ENCODE data around the gene PCDHAC2. TPM values are rescaled to one million over a fixed set of nuclear protein-coding genes. Genes with fewer than 3 reads are reported as not detected.
A peak's percentile ranks its signal among the peaks of the same experiment; 100 is the strongest.

PCDHAC2 gene
- polyA plus RNA-seq, 2 of the 4 experiments (the other 2 are of a cell fraction) = 1.2 to 5.3 TPM

DNA sequence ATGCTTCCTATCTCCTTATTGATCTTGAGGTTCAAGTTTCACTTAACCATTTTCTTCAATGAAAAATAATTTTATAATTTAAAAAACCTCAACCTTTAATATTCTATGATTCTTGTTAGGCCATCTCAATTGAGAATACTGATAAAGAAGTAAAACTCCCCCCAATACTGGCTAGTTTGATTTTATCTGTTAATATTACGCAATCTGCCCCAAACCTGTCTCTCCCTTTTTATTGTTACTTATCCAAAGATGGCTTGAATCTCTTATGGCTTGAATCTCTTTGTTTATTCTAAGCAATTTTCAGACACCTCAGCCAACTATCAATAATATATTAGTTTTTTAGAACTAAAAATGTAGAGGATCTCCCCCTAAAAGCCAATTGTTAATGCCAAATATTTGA, 4.1 kb upstream of the PCDHAC2 start:
- Histone ChIP-seq H3K4me1 (peaks cover 7% of the 10 kb centered on the region; the same call in 1 of the 3 replicates), H3K9me3 (no peaks in the 10 kb centered on the region), H3K27ac (no peak overlapping the region), H3K4me2 (no peak overlapping the region), H3K4me3 (no peak overlapping the region)
- ChIA-PET CTCF (interaction anchor here (1.3 kb wide), 1 partner anchor 78 kb away, joined by 4 read pairs; no protein-coding TSS in a partner anchor), POLR2A (no interaction called here)
- TF ChIP-seq JUN (IDR thresholded peaks at IDR 0.05) (no peak), CEBPB (IDR thresholded peaks at IDR 0.05) (peak; percentile 59 to 64; a peak in 3 of 4 replicates)
- DNase-seq (ENCODE audit: low read depth in 1 of 2, low spot score in 1 of 2) = no peak
- FAIRE-seq = no peak
- 45% methylated on average over 1 of the region's 1 CpG for WGBS (ENCODE audit: missing lambda C conversion rate)
- ATAC-seq = no peak

DNA sequence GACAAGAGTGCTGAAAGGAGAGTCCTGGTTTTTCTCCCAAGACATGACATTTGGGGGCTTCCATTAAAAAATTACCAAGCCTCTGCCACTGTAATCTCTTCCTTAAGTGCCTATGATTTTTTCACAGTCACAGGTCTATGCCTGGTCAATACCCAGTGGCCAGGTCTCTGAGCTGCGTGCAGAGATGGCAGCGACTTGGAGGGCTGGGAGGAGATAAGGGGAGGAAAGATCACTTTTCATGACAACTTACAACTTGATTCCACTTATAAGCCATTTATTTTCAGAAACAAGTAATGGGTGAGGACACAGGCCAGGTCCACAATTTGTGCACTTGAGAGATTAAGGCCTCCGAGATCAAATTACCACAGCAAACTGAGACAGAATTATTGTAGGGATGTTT, 1.9 kb upstream of the PCDHAC2 start:
- POLR2A ChIA-PET = no interaction called here
- H3K27ac ChIP-seq = no peak overlapping the region
- WGBS (ENCODE audit: missing lambda C conversion rate) = 62% methylated on average over 3 of the region's 3 CpGs
- H3K4me1 ChIP-seq = peaks cover 7% of the 10 kb centered on the region; the same call in 1 of the 3 replicates
- no peak overlapping the region for H3K4me3 ChIP-seq
- CTCF ChIA-PET = interaction anchor here (1.3 to 3.2 kb wide), 2 partner anchors 38 to 76 kb away, joined by 4 to 18 read pairs; partner anchors contain the start of gene PCDHAC1
- no peaks in the 10 kb centered on the region for H3K9me3 ChIP-seq
- FAIRE-seq (no peak), ATAC-seq (no peak), DNase-seq (ENCODE audit: low read depth in 1 of 2, low spot score in 1 of 2) (no peak)
- no peak for TF ChIP-seq CBX2 (IDR thresholded peaks at IDR 0.05; ENCODE audit: borderline replicate concordance, low read depth)
- TF ChIP-seq, protein P1, sequence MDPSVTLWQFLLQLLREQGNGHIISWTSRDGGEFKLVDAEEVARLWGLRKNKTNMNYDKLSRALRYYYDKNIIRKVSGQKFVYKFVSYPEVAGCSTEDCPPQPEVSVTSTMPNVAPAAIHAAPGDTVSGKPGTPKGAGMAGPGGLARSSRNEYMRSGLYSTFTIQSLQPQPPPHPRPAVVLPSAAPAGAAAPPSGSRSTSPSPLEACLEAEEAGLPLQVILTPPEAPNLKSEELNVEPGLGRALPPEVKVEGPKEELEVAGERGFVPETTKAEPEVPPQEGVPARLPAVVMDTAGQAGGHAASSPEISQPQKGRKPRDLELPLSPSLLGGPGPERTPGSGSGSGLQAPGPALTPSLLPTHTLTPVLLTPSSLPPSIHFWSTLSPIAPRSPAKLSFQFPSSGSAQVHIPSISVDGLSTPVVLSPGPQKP (IDR thresholded peaks at IDR 0.05; ENCODE audit: low read depth, low read length) = no peak
- no peak for TF ChIP-seq CHD4 (IDR thresholded peaks at IDR 0.05; ENCODE audit: borderline replicate concordance)
- no peak for TF ChIP-seq SMC3 (IDR thresholded peaks at IDR 0.05)
- no peak for TF ChIP-seq ESRRA (IDR thresholded peaks at IDR 0.05; ENCODE audit: borderline replicate concordance, low read length)
- TF ChIP-seq GATA3 (IDR thresholded peaks at IDR 0.05; ENCODE audit: borderline replicate concordance) = no peak
- TF ChIP-seq FOSB (CRISPR knock-in tag; IDR thresholded peaks at IDR 0.05) = no peak
- TF ChIP-seq, protein P2, sequence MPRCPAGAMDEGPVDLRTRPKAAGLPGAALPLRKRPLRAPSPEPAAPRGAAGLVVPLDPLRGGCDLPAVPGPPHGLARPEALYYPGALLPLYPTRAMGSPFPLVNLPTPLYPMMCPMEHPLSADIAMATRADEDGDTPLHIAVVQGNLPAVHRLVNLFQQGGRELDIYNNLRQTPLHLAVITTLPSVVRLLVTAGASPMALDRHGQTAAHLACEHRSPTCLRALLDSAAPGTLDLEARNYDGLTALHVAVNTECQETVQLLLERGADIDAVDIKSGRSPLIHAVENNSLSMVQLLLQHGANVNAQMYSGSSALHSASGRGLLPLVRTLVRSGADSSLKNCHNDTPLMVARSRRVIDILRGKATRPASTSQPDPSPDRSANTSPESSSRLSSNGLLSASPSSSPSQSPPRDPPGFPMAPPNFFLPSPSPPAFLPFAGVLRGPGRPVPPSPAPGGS (IDR thresholded peaks at IDR 0.05) = no peak
- no peak for TF ChIP-seq MAFK (IDR thresholded peaks at IDR 0.05; ENCODE audit: partially characterized antibody)
- TF ChIP-seq, protein P3, sequence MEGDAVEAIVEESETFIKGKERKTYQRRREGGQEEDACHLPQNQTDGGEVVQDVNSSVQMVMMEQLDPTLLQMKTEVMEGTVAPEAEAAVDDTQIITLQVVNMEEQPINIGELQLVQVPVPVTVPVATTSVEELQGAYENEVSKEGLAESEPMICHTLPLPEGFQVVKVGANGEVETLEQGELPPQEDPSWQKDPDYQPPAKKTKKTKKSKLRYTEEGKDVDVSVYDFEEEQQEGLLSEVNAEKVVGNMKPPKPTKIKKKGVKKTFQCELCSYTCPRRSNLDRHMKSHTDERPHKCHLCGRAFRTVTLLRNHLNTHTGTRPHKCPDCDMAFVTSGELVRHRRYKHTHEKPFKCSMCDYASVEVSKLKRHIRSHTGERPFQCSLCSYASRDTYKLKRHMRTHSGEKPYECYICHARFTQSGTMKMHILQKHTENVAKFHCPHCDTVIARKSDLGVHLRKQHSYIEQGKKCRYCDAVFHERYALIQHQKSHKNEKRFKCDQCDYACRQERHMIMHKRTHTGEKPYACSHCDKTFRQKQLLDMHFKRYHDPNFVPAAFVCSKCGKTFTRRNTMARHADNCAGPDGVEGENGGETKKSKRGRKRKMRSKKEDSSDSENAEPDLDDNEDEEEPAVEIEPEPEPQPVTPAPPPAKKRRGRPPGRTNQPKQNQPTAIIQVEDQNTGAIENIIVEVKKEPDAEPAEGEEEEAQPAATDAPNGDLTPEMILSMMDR (IDR thresholded peaks at IDR 0.05) = no peak
- TF ChIP-seq POLR2AphosphoS2 (conservative IDR thresholded peaks at IDR 0.05; ENCODE audit: low read length) = no peak
- no peak for TF ChIP-seq MAZ (IDR thresholded peaks at IDR 0.05; ENCODE audit: borderline replicate concordance, low read depth, low read length)
- TF ChIP-seq NR3C1 (IDR thresholded peaks at IDR 0.05) = no peak
- no peak for TF ChIP-seq JUNB (IDR thresholded peaks at IDR 0.05)
- no peak for TF ChIP-seq FOXS1 (CRISPR knock-in tag; IDR thresholded peaks at IDR 0.05)
- TF ChIP-seq PHF8 (IDR thresholded peaks at IDR 0.05; ENCODE audit: borderline replicate concordance, low read depth) = no peak
- H3K4me2 ChIP-seq = no peak overlapping the region

DNA sequence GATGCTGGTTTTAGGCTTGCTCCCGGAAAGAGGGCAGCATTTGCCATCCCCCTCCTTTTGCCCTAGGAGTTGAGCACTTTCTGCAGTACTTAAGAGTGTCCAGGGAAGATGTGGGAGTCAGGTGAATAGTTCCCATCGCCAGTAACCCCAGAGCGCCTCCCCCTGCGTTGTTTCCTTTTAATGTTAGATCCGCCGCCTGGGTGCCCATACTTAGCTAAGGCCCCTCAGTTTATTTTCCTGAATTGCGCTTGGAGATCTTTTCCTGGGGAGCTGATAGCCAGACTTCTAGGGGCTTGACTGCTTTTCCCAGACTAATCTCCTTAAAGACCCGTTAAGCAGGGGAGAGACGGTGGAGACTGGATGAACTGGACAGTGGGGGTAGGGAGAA, 377 bp upstream of the PCDHAC2 start:
- ATAC-seq (peak; percentile 42 to 43), FAIRE-seq (no peak), DNase-seq (ENCODE audit: low read depth in 1 of 2, low spot score in 1 of 2) (peak; percentile 7 to 24)
- H3K4me1 ChIP-seq = peaks cover 7% of the 10 kb centered on the region; the same call in 1 of the 3 replicates
- H3K27ac ChIP-seq = peak overlapping the region; percentile 76 to 90
- no peaks in the 10 kb centered on the region for H3K9me3 ChIP-seq
- TF ChIP-seq, protein P4, sequence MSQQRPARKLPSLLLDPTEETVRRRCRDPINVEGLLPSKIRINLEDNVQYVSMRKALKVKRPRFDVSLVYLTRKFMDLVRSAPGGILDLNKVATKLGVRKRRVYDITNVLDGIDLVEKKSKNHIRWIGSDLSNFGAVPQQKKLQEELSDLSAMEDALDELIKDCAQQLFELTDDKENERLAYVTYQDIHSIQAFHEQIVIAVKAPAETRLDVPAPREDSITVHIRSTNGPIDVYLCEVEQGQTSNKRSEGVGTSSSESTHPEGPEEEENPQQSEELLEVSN (IDR thresholded peaks at IDR 0.05; ENCODE audit: borderline replicate concordance, low read depth) = 0 out of 2 replicates have a peak, but pooled peaks have one; percentile 4
- no peak for TF ChIP-seq ZNF302 (CRISPR knock-in tag; IDR thresholded peaks at IDR 0.05)
- peak overlapping the region; percentile 77 for H3K4me2 ChIP-seq
- peak overlapping the region; percentile 53 for H3K4me3 ChIP-seq
- ChIA-PET CTCF (interaction anchor here (1.0 to 3.2 kb wide), 6 partner anchors 13 to 159 kb away, joined by 3 to 18 read pairs (median 8); partner anchors contain the start of genes PCDHA4, PCDHA5 and PCDHAC1), POLR2A (interaction anchor here (0.6 to 1.9 kb wide), 2 partner anchors 36 to 354 kb away, joined by 4 to 5 read pairs; no protein-coding TSS in a partner anchor)
- WGBS (ENCODE audit: missing lambda C conversion rate) = 19% methylated on average over 9 of the region's 9 CpGs

Data from A549 (cell line).